ENCODE measurements around the gene EPHB3. TPM values are rescaled to one million over a fixed set of nuclear protein-coding genes. Genes with fewer than 3 reads are reported as not detected.

Gene EPHB3
- total RNA-seq, 1 donor from 2014 or later: 65.0 TPM

DNA sequence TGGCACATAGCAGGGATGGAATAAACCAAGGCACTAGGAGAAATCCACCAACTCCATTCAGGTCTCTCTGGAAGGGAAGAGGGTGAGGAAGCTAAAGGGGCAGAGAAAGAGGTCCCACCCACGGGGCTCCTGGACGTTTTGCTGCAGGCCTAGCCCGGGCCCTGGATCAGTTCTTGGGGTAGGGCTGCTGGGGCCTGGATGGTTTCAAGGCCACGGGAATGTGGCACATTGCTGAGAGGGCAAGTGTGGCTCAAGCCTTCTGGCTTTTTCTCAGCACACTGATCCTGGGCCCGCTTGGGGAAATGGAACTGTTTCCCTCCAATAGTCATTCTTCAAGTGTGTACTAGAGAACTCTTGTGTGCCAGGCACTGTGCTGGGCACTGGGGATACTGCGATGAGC lies 24.0 kb downstream of the EPHB3 start:
- no peak overlapping the region for H3K27ac Mint-ChIP-seq
- no peaks in the 10 kb centered on the region for H3K9me3 Mint-ChIP-seq
- DNase-seq (ENCODE audit: extremely low spot score, unreplicated experiment): no peak
- H3K36me3 Mint-ChIP-seq: peaks cover 5% of the 10 kb centered on the region
- no peaks in the 10 kb centered on the region for H3K27me3 Mint-ChIP-seq
- peaks cover 33% of the 10 kb centered on the region for H3K4me1 Mint-ChIP-seq (ENCODE audit: unreplicated experiment)
- no peak for TF ChIP-seq CTCF (conservative IDR thresholded peaks at IDR 0.05)
- no peak overlapping the region for H3K4me3 Mint-ChIP-seq

DNA sequence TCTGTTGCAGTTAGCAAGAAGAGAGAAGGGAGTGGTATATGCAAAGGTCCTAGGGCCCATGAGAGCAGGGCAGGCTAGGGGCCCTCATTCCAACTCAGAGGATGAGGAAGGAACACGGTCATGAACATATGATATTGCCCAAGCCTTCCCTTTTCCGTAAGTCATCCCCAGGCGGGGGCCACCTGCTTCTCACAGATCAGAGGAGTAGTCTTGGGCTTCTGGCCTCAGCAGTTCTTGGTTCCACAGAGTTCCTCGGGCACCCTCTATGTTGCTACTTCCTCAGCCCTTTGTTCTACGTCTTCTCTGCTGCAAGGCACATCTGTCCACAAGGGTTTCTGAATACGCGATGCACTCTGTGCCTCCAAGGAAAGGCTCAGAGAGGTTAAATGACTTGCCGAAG lies 25.3 kb downstream of the EPHB3 start:
- peaks cover 5% of the 10 kb centered on the region for H3K36me3 Mint-ChIP-seq
- H3K27ac Mint-ChIP-seq: no peak overlapping the region
- no peak for TF ChIP-seq CTCF (conservative IDR thresholded peaks at IDR 0.05)
- no peaks in the 10 kb centered on the region for H3K9me3 Mint-ChIP-seq
- H3K27me3 Mint-ChIP-seq: no peaks in the 10 kb centered on the region
- H3K4me1 Mint-ChIP-seq (ENCODE audit: unreplicated experiment): peaks cover 33% of the 10 kb centered on the region
- H3K4me3 Mint-ChIP-seq: no peak overlapping the region
- no peak for DNase-seq (ENCODE audit: extremely low spot score, unreplicated experiment)

- no peaks in the 10 kb centered on the region for H3K36me3 Mint-ChIP-seq
- no peak for DNase-seq (ENCODE audit: extremely low spot score, unreplicated experiment)
Observed at GRCh38 chr3:184588776-184589175, 27.2 kb downstream of the EPHB3 start.

DNA sequence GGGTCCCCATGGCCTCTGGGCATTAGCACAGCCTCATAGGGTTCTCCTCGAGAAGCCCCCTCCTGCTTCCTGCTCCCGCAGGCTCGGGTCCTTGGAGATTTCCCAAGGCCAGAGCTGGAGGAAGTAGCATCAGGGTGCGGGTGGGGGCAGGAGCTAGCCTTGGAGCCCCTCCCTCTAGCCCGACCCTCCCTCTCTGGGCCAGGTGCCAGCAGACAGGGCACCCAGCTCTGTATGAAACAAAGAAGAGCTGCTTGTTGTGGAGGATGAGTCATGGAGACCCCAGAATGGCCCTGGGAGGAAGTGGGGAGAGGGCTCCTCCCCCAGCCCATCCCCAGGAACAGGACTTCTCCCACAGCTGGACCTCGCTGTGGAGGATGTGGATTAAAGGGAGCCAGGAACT lies 29.2 kb downstream of the EPHB3 start:
- no peak for TF ChIP-seq CTCF (conservative IDR thresholded peaks at IDR 0.05)
- Mint-ChIP-seq H3K27me3 (peaks cover 6% of the 10 kb centered on the region), H3K9me3 (no peaks in the 10 kb centered on the region), H3K4me1 (ENCODE audit: unreplicated experiment) (peaks cover 39% of the 10 kb centered on the region), H3K36me3 (no peaks in the 10 kb centered on the region), H3K27ac (no peak overlapping the region), H3K4me3 (no peak overlapping the region)
- DNase-seq (ENCODE audit: extremely low spot score, unreplicated experiment): no peak

More at GRCh38 chr3:184588776-184589175, 27.2 kb downstream of the EPHB3 start:
- no peak overlapping the region for H3K27ac Mint-ChIP-seq
- H3K4me1 Mint-ChIP-seq (ENCODE audit: unreplicated experiment): peaks cover 39% of the 10 kb centered on the region
- peaks cover 6% of the 10 kb centered on the region for H3K27me3 Mint-ChIP-seq
- H3K9me3 Mint-ChIP-seq: no peaks in the 10 kb centered on the region
- no peak overlapping the region for H3K4me3 Mint-ChIP-seq
- no peak for TF ChIP-seq CTCF (conservative IDR thresholded peaks at IDR 0.05)

GRCh38 chr3:184591789-184592188 lies 30.2 kb downstream of the EPHB3 start:
- Mint-ChIP-seq H3K9me3 (no peaks in the 10 kb centered on the region), H3K36me3 (no peaks in the 10 kb centered on the region), H3K27ac (no peak overlapping the region), H3K27me3 (peaks cover 6% of the 10 kb centered on the region), H3K4me1 (ENCODE audit: unreplicated experiment) (peaks cover 42% of the 10 kb centered on the region), H3K4me3 (no peak overlapping the region)
- TF ChIP-seq CTCF (conservative IDR thresholded peaks at IDR 0.05): no peak
- DNase-seq (ENCODE audit: extremely low spot score, unreplicated experiment): no peak

Measured in type B pancreatic cell (in vitro differentiated cells).